Measurements from ENCODE around the gene RASAL3.
"Not testable (repeated sequence)": the region's sequence is repeated elsewhere in the genome, so short reads cannot be mapped to it uniquely, and the experiment has no call there.

Gene RASAL3

GRCh38 chr19:15475169-15475568 lies 10.8 kb upstream of the RASAL3 start:
- no peak for DNase-seq (ENCODE audit: extremely low read depth in 1 of 2, low read depth in 1 of 2)

GRCh38 chr19:15473821-15474220 lies 9.5 kb upstream of the RASAL3 start:
- DNase-seq (ENCODE audit: extremely low read depth in 1 of 2, low read depth in 1 of 2): not testable (repeated sequence)

GRCh38 chr19:15471639-15472101 lies 7.3 kb upstream of the RASAL3 start:
- no peak for DNase-seq (ENCODE audit: extremely low read depth in 1 of 2, low read depth in 1 of 2)

- no peak for DNase-seq (ENCODE audit: extremely low read depth in 1 of 2, low read depth in 1 of 2)
Observed at GRCh38 chr19:15469513-15470297, 5.4 kb upstream of the RASAL3 start.

GRCh38 chr19:15468675-15469512 lies 4.5 kb upstream of the RASAL3 start:
- no peak for DNase-seq (ENCODE audit: extremely low read depth in 1 of 2, low read depth in 1 of 2)

- DNase-seq (ENCODE audit: extremely low read depth in 1 of 2, low read depth in 1 of 2): no peak
Observed at GRCh38 chr19:15467734-15468214, 3.4 kb upstream of the RASAL3 start.

- peak in 1 of 2 donors; percentile 67 for DNase-seq (ENCODE audit: extremely low read depth in 1 of 2, low read depth in 1 of 2)
Observed at GRCh38 chr19:15466851-15467733, 2.7 kb upstream of the RASAL3 start.

- DNase-seq (ENCODE audit: extremely low read depth in 1 of 2, low read depth in 1 of 2): peak; percentile 63 to 72
Observed at GRCh38 chr19:15463861-15464371, 428 bp downstream of the RASAL3 start.

- DNase-seq (ENCODE audit: extremely low read depth in 1 of 2, low read depth in 1 of 2): no peak
Observed at GRCh38 chr19:15461694-15462093, 2.6 kb downstream of the RASAL3 start.

GRCh38 chr19:15457701-15458484 lies 6.5 kb downstream of the RASAL3 start:
- DNase-seq (ENCODE audit: extremely low read depth in 1 of 2, low read depth in 1 of 2): no peak

- DNase-seq (ENCODE audit: extremely low read depth in 1 of 2, low read depth in 1 of 2): no peak
Observed at GRCh38 chr19:15456871-15457700, 7.3 kb downstream of the RASAL3 start.

- no peak for DNase-seq (ENCODE audit: extremely low read depth in 1 of 2, low read depth in 1 of 2)
Observed at GRCh38 chr19:15456441-15456840, 7.9 kb downstream of the RASAL3 start.

- DNase-seq (ENCODE audit: extremely low read depth in 1 of 2, low read depth in 1 of 2): no peak
Observed at GRCh38 chr19:15455996-15456395, 8.3 kb downstream of the RASAL3 start.

- no peak for DNase-seq (ENCODE audit: extremely low read depth in 1 of 2, low read depth in 1 of 2)
Observed at GRCh38 chr19:15453906-15454860, 10.2 kb downstream of the RASAL3 start.

- no peak for DNase-seq (ENCODE audit: extremely low read depth in 1 of 2, low read depth in 1 of 2)
Observed at GRCh38 chr19:15453091-15453578, 11.2 kb downstream of the RASAL3 start.

- peak in 1 of 2 donors; percentile 20 for DNase-seq (ENCODE audit: extremely low read depth in 1 of 2, low read depth in 1 of 2)
Observed at GRCh38 chr19:15452111-15453047, 12.0 kb downstream of the RASAL3 start.

- DNase-seq (ENCODE audit: extremely low read depth in 1 of 2, low read depth in 1 of 2): no peak
Observed at GRCh38 chr19:15450528-15450890, 13.8 kb downstream of the RASAL3 start.
